Transverse colon (tissue), 3 donors: ENCODE data around the gene GAS2.

Experiments
- CTCF ChIP-seq, 5 experiments: fragments of 200-600 bp in 3 of 5; fragments of 450-650 bp in 2 of 5; sonication (generic) in 3 of 5; IDR thresholded peaks; 1 replicate in 2 of 5; 2 replicates in 3 of 5; pipeline ENCODE4 v1.5.1; 2016 to 2017; ENCODE audit warnings: antibody characterized with exemption in 5 of 5, inconsistent platforms in 3 of 5, mild to moderate bottlenecking in 2 of 5, moderate library complexity in 1 of 5
- POLR2A ChIP-seq: fragments of 450-650 bp; IDR thresholded peaks from one replicate; pipeline ENCODE4 v1.6.1; 2016; ENCODE audit warnings: antibody characterized with exemption, mild to moderate bottlenecking, moderate library complexity

GRCh38 chr11:22749536-22749935 lies 83.1 kb downstream of the GAS2 start:
- TF ChIP-seq POLR2A (no peak), CTCF (IDR thresholded peaks at IDR 0.05) (no peak)
